K562 (cell line): ENCODE data around the gene DIO3. TPM values are rescaled to one million over a fixed set of nuclear protein-coding genes. Genes with fewer than 3 reads are reported as not detected.

ENCODE experiments used
- ATAC-seq: fragments of 200-7000 bp; cut with Tn5 transposase; 3 replicates; pipeline ENCODE4 v1.9.1; 2020; ENCODE audit warnings: moderate library complexity
- BruUV-seq: library from RNA; stranded (reverse); fragments of 400-500 nt; replicated peaks from 2 replicates; lab custom pipeline; 2021; lab: Mats Ljungman, UMichigan
- CTCF ChIA-PET: fragments of 300-600 bp; formaldehyde crosslinking; extraction: SDS; loops from one replicate; lab custom pipeline; 2021; ENCODE audit warnings: low intra/inter-chr PET ratio; lab: Yijun Ruan, JAX
- POLR2A ChIA-PET: fragments of 300-600, 350-650 bp; sonication (Branson Sonifier 250); formaldehyde crosslinking; extraction: SDS; loops from one replicate; lab custom pipeline; 2021; ENCODE audit warnings: antibody characterized with exemption, inconsistent platforms; lab: Yijun Ruan, JAX
- DNase-seq, 4 experiments: peaks; one replicate each; pipeline versions ENCODE4 v3.0.0 to v3.0.0-alpha.2; 2011 to 2018; ENCODE audit warnings: low spot score in 3 of 4, mixed read lengths in 3 of 4; ENCODE audit errors: extremely low read depth in 1 of 4
- FAIRE-seq: peaks from 2 replicates; lab custom pipeline; 2011; peaks lifted over from hg19 to GRCh38; lab: Jason Lieb, UNC
- H2AFZ ChIP-seq: 2 replicates; pipeline ENCODE4 v1.6.0; 2011; ENCODE audit warnings: low read depth, low read length, control low read depth, inconsistent platforms
- H3K27ac ChIP-seq: fragments of 200-600 bp; 3 replicates; pipeline ENCODE4 v1.8.0; 2011; ENCODE audit warnings: low read depth, mild to moderate bottlenecking, control low read depth, inconsistent platforms, low read length, moderate library complexity, mixed read lengths; ENCODE audit errors: extremely low read depth
- H3K27me3 ChIP-seq, 2 experiments: fragments of 300-600 bp in 1 of 2; 2 replicates in 1 of 2; 3 replicates in 1 of 2; pipeline versions ENCODE4 v1.6.0 to v1.8.0; 2011; ENCODE audit warnings: inconsistent platforms in 2 of 2, low read length in 2 of 2, mild to moderate bottlenecking in 1 of 2, mixed read lengths in 1 of 2, moderate library complexity in 1 of 2; ENCODE audit not compliant: control insufficient read depth in 2 of 2, insufficient read depth in 2 of 2
- H3K36me3 ChIP-seq: fragments of 300-600 bp; 3 replicates; pipeline ENCODE4 v1.8.0; 2011; ENCODE audit warnings: mild to moderate bottlenecking, low read length, inconsistent platforms; ENCODE audit not compliant: control insufficient read depth, insufficient read depth
- H3K4me1 ChIP-seq, 2 experiments: fragments of 200-600 bp in 1 of 2; replicated peaks in 1 of 2; 2 replicates in 1 of 2; 3 replicates in 1 of 2; pipeline versions ENCODE4 v1.5.1 to v1.8.0; 2011; ENCODE audit warnings: inconsistent platforms in 2 of 2, low read length in 2 of 2, mild to moderate bottlenecking in 1 of 2, mixed read lengths in 1 of 2, moderate library complexity in 1 of 2; ENCODE audit not compliant: control insufficient read depth in 2 of 2, insufficient read depth in 2 of 2
- H3K4me2 ChIP-seq: 2 replicates; pipeline ENCODE4 v1.6.1; 2011; ENCODE audit warnings: low read length, control low read depth, inconsistent platforms, mixed read lengths; ENCODE audit not compliant: insufficient read depth
- H3K4me3 ChIP-seq: fragments of 200-600 bp; sonication (generic), shearing (Covaris generic); 2 replicates; pipeline ENCODE4 v1.5.1; 2016; ENCODE audit warnings: control low read depth, inconsistent platforms
- H3K79me2 ChIP-seq: fragments of 200-600 bp; 3 replicates; pipeline ENCODE4 v1.8.0; 2011; ENCODE audit warnings: low read length, inconsistent platforms; ENCODE audit not compliant: control insufficient read depth, insufficient read depth
- H3K9ac ChIP-seq, 2 experiments: 2 replicates each; pipeline versions ENCODE4 v1.6.0 to v1.6.1; 2011; ENCODE audit warnings: low read depth in 2 of 2, low read length in 2 of 2, control low read depth in 1 of 2, inconsistent platforms in 1 of 2, mild to moderate bottlenecking in 1 of 2, mixed read lengths in 1 of 2; ENCODE audit not compliant: insufficient read depth in 1 of 2
- H3K9me1 ChIP-seq: one replicate; pipeline ENCODE4 v1.6.0; 2011; ENCODE audit warnings: inconsistent platforms, mild to moderate bottlenecking, low read length, moderate library complexity; ENCODE audit not compliant: control insufficient read depth, insufficient read depth
- H3K9me3 ChIP-seq: replicated peaks from 2 replicates; pipeline ENCODE4 v1.5.1; 2011; ENCODE audit warnings: low read depth, low read length, inconsistent platforms; ENCODE audit not compliant: control insufficient read depth, insufficient read depth
- H4K20me1 ChIP-seq: replicated peaks from 2 replicates; pipeline ENCODE4 v1.6.1; 2011; ENCODE audit warnings: low read length, inconsistent platforms, mixed read lengths; ENCODE audit not compliant: control insufficient read depth, insufficient read depth
- CCAR2 ChIP-seq: fragments of 200-400 bp; formaldehyde crosslinking; IDR thresholded peaks from 2 replicates; pipeline ENCODE4 v1.6.1; 2017; ENCODE audit warnings: mild to moderate bottlenecking, low read depth, low read length
- CLOCK ChIP-seq: fragments of 250-450 bp; sonication (Bioruptor Pico); IDR thresholded peaks from 2 replicates; pipeline ENCODE4 v1.4.0; 2020; ENCODE audit warnings: mild to moderate bottlenecking, moderate library complexity, borderline replicate concordance
- FOXK1 ChIP-seq: sonication (generic); formaldehyde crosslinking; IDR thresholded peaks from 2 replicates; pipeline ENCODE4 v1.8.0; 2022; ENCODE audit warnings: missing genetic modification reagents, mild to moderate bottlenecking, borderline replicate concordance
- HDGF ChIP-seq: fragments of 450-650 bp; IDR thresholded peaks from 2 replicates; pipeline ENCODE4 v1.6.1; 2016
- HINFP ChIP-seq: fragments of 450-650 bp; conservative IDR thresholded peaks from 2 replicates; pipeline ENCODE4 v1.6.1; 2016; ENCODE audit warnings: missing genetic modification characterization, low read depth, mild to moderate bottlenecking, control low read depth, missing compliant biosample characterization
- HNRNPUL1 ChIP-seq: fragments of 200-400 bp; formaldehyde crosslinking; IDR thresholded peaks from 2 replicates; pipeline ENCODE4 v1.6.1; 2017; ENCODE audit warnings: low read length
- MCM2 ChIP-seq: fragments of 450-650 bp; IDR thresholded peaks from 2 replicates; pipeline ENCODE4 v1.6.1; 2017; ENCODE audit warnings: low read depth, mild to moderate bottlenecking
- MIER1 ChIP-seq: fragments of 450-650 bp; IDR thresholded peaks from 2 replicates; pipeline ENCODE4 v1.6.1; 2016; ENCODE audit warnings: antibody characterized with exemption, mild to moderate bottlenecking, low read depth
- MXI1 ChIP-seq: IDR thresholded peaks from 2 replicates; pipeline ENCODE4 v1.6.1; 2011; ENCODE audit warnings: low read depth, mild to moderate bottlenecking, improper control_type of control experiment, low read length
- NCOA1 ChIP-seq: fragments of 450-650 bp; IDR thresholded peaks from 2 replicates; pipeline ENCODE4 v1.6.1; 2016; ENCODE audit warnings: low read depth
- POLR3A ChIP-seq: IDR thresholded peaks from 2 replicates; pipeline ENCODE4 v1.6.1; 2011; ENCODE audit warnings: borderline replicate concordance, mild to moderate bottlenecking, moderate library complexity; ENCODE audit not compliant: insufficient read length, insufficient read depth; ENCODE audit errors: extremely low read depth
- RHOXF2B ChIP-seq: fragments of 250-450 bp; sonication (Bioruptor Pico); conservative IDR thresholded peaks from 2 replicates; pipeline ENCODE4 v1.5.1; 2021
- RNF2 ChIP-seq: sonication (generic); IDR thresholded peaks from 2 replicates; pipeline ENCODE4 v1.6.1; 2016
- SIRT6 ChIP-seq: IDR thresholded peaks from one replicate; pipeline ENCODE4 v1.6.1; 2012; ENCODE audit warnings: low read depth, mild to moderate bottlenecking, control low read depth, inconsistent platforms, low read length, moderate library complexity
- THAP7 ChIP-seq: fragments of 250-450 bp; sonication (Bioruptor Pico); IDR thresholded peaks from 2 replicates; pipeline ENCODE4 v1.5.0; 2021
- ZNF232 ChIP-seq: sonication (generic); formaldehyde crosslinking; IDR thresholded peaks from 2 replicates; pipeline ENCODE4 v1.8.0; 2022; ENCODE audit warnings: mild to moderate bottlenecking, missing genetic modification reagents
- ZNF561 ChIP-seq: fragments of 450-650 bp; formaldehyde crosslinking; conservative IDR thresholded peaks from 2 replicates; pipeline ENCODE4 v1.4.0; 2020; ENCODE audit warnings: mild to moderate bottlenecking, moderate library complexity
- ZNF77 ChIP-seq: fragments of 250-450 bp; sonication (Bioruptor Pico); IDR thresholded peaks from 2 replicates; pipeline ENCODE4 v1.5.0; 2020
- WGBS: fragments of 100-300 bp; shearing (Covaris generic); methylation state at CpG from one replicate; pipeline ENCODE4 v1.1.6; 2016; ENCODE audit warnings: low coverage, mixed read lengths; ENCODE audit not compliant: insufficient coverage; ENCODE audit errors: missing lambda C conversion rate; 5-methylcytosine and 5-hydroxymethylcytosine counted together
- in situ Hi-C: fragments of 300-500 bp; cut with MboI; formaldehyde crosslinking; loops from 4 replicates; pipeline ENCODE4 v1.15.0; 2018; ENCODE audit warnings: inconsistent platforms, mixed read lengths
- intact Hi-C: fragments of 100-400 bp; cut with micrococcal nuclease; formaldehyde crosslinking; loops from 2 replicates; pipeline ENCODE4 v1.14.2; 2022
- polyA plus RNA-seq, 8 experiments: library from polyadenylated mRNA; depleted of rRNA in 4 of 8; stranded (reverse) in 5 of 8; unstranded in 3 of 8; fragments of >200 nt; fragmentation: Nextera tagmentation in 2 of 8; fragmentation: Illumina TruSeq in 1 of 8; extraction: Ambion mirVana in 2 of 8; extraction: Trizol in 1 of 8; gene quantifications; 2 replicates each; pipeline versions ENCODE4 v1.2.1 to v1.2.3, GENCODE V29; 2011 to 2014; ENCODE audit warnings: inconsistent platforms in 1 of 8, missing spikeins in 1 of 8
- total RNA-seq, 7 experiments: library from RNA; depleted of rRNA in 6 of 7; stranded (reverse); fragments of >200 nt in 6 of 7; fragmentation: Illumina TruSeq in 2 of 7; extraction: Trizol in 2 of 7; gene quantifications; 2 replicates each; pipeline versions ENCODE4 v1.2.1 to v1.2.3, GENCODE V29; 2011 to 2021; ENCODE audit warnings: low replicate concordance in 1 of 7

Gene DIO3
- total and polyA plus RNA-seq, 9 of the 15 experiments (the other 6 are each of a cell fraction or from before 2014, with no cell fraction given) = not detected

GRCh38 chr14:101564819-101565698, 3.8 kb downstream of the DIO3 start (continued):
- TF ChIP-seq CLOCK = no peak
- no peak for TF ChIP-seq THAP7
- no peak for TF ChIP-seq MXI1

- intact Hi-C loops (no loop called here), in situ Hi-C loops (no loop called here)
- Histone ChIP-seq H3K27me3 (peaks cover 7 to 47% of the 10 kb centered on the region in 2 experiments; a peak in 4 of 5 replicates), H3K9ac (0 out of 4 replicates have a peak overlapping the region, but pooled peaks of 1 of the 2 experiments have one; percentile 17), H3K79me2 (no peaks in the 10 kb centered on the region), H4K20me1 (no peaks in the 10 kb centered on the region), H3K9me3 (no peaks in the 10 kb centered on the region), H3K27ac (no peak overlapping the region), H3K9me1 (no peaks in the 10 kb centered on the region), H3K4me2 (no peak overlapping the region), H3K4me1 (peaks cover 0 to 12% of the 10 kb centered on the region in 2 experiments; a peak in 2 of 5 replicates), H3K36me3 (no peaks in the 10 kb centered on the region), H2AFZ (no peak overlapping the region), H3K4me3 (no peak overlapping the region)
- ATAC-seq = no peak
- ChIA-PET POLR2A (no interaction called here), CTCF (no interaction called here)
- 0% methylated on average over 4 of the region's 5 CpGs for WGBS
- no peak for FAIRE-seq
- BruUV-seq = no TSS peak
- DNase-seq = no peak
- TF ChIP-seq RHOXF2B (CRISPR knock-in tag) (no peak), ZNF561 (CRISPR knock-in tag) (no peak), HDGF (no peak), POLR3A (no peak), MIER1 (no peak), SIRT6 (no peak), HINFP (no peak), RNF2 (no peak), FOXK1 (CRISPR knock-in tag) (no peak), HNRNPUL1 (no peak), MCM2 (no peak), ZNF77 (no peak), NCOA1 (no peak), CCAR2 (no peak), ZNF232 (CRISPR knock-in tag) (no peak)
These were observed 6.0 kb downstream of the DIO3 start for GRCh38 chr14:101567252-101567651.
